Chondrocyte (in vitro differentiated cells): ENCODE measurements around the gene EMILIN2. TPM values are rescaled to one million over a fixed set of nuclear protein-coding genes. Genes with fewer than 3 reads are reported as not detected.

Source experiments
- DNase-seq: peaks from one replicate; pipeline ENCODE4 v3.0.0; 2021; ENCODE audit warnings: mixed read lengths, low spot score
- H3K27ac Mint-ChIP-seq: one replicate; pipeline ENCODE4 v1.8.0; 2021; ENCODE audit warnings: mild to moderate bottlenecking, moderate library complexity, mixed read lengths; ENCODE audit not compliant: unreplicated experiment
- H3K27me3 Mint-ChIP-seq: 2 replicates; pipeline ENCODE4 v1.8.0; 2021; ENCODE audit warnings: low read depth, mixed read lengths
- H3K36me3 Mint-ChIP-seq: 2 replicates; pipeline ENCODE4 v1.8.0; 2021; ENCODE audit warnings: low read depth, mixed read lengths
- H3K4me1 Mint-ChIP-seq: 2 replicates; pipeline ENCODE4 v1.8.0; 2021; ENCODE audit warnings: low read depth, mild to moderate bottlenecking, mixed read lengths
- H3K4me3 Mint-ChIP-seq: one replicate; pipeline ENCODE4 v1.8.0; 2021; ENCODE audit warnings: mild to moderate bottlenecking, moderate library complexity, mixed read lengths; ENCODE audit not compliant: unreplicated experiment
- H3K9me3 Mint-ChIP-seq: 2 replicates; pipeline ENCODE4 v1.8.0; 2021; ENCODE audit warnings: low read depth, mixed read lengths
- total RNA-seq: library from RNA; stranded (reverse); gene quantifications from 3 replicates; pipeline ENCODE4 v1.2.1, GENCODE V29; 2021
- TF ChIP-seq, protein P1 (sequence below): fragments of 200-600 bp; sonication (generic); IDR thresholded peaks from 2 replicates; pipeline ENCODE4 v1.5.0; 2021; ENCODE audit warnings: antibody characterized with exemption, mild to moderate bottlenecking, moderate library complexity

EMILIN2 gene
- total RNA-seq, 1 donor from 2014 or later, result 9.9 TPM

GRCh38 chr18:2902327-2902726 is 55.5 kb downstream of the EMILIN2 start:
- Mint-ChIP-seq H3K4me1 (peaks cover 16% of the 10 kb centered on the region), H3K27ac (no peak overlapping the region), H3K36me3 (peaks cover 1% of the 10 kb centered on the region), H3K4me3 (no peak overlapping the region), H3K9me3 (no peaks in the 10 kb centered on the region), H3K27me3 (no peaks in the 10 kb centered on the region)
- TF ChIP-seq, protein P1, sequence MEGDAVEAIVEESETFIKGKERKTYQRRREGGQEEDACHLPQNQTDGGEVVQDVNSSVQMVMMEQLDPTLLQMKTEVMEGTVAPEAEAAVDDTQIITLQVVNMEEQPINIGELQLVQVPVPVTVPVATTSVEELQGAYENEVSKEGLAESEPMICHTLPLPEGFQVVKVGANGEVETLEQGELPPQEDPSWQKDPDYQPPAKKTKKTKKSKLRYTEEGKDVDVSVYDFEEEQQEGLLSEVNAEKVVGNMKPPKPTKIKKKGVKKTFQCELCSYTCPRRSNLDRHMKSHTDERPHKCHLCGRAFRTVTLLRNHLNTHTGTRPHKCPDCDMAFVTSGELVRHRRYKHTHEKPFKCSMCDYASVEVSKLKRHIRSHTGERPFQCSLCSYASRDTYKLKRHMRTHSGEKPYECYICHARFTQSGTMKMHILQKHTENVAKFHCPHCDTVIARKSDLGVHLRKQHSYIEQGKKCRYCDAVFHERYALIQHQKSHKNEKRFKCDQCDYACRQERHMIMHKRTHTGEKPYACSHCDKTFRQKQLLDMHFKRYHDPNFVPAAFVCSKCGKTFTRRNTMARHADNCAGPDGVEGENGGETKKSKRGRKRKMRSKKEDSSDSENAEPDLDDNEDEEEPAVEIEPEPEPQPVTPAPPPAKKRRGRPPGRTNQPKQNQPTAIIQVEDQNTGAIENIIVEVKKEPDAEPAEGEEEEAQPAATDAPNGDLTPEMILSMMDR, result no peak
- no peak for DNase-seq

GRCh38 chr18:2903006-2903405 is 56.2 kb downstream of the EMILIN2 start:
- Mint-ChIP-seq H3K36me3 (peaks cover 1% of the 10 kb centered on the region), H3K27me3 (peaks cover under 1% of the 10 kb centered on the region), H3K27ac (no peak overlapping the region), H3K4me1 (peaks cover 16% of the 10 kb centered on the region), H3K4me3 (no peak overlapping the region), H3K9me3 (no peaks in the 10 kb centered on the region)
- no peak for DNase-seq
- TF ChIP-seq, protein P1, result no peak

GRCh38 chr18:2905854-2906703 is 59.3 kb downstream of the EMILIN2 start:
- H3K4me1 Mint-ChIP-seq, result peaks cover 7% of the 10 kb centered on the region
- H3K36me3 Mint-ChIP-seq, result peaks cover 1% of the 10 kb centered on the region
- DNase-seq, result no peak
- H3K4me3 Mint-ChIP-seq, result peak overlapping the region; percentile 62
- H3K9me3 Mint-ChIP-seq, result no peaks in the 10 kb centered on the region
- H3K27me3 Mint-ChIP-seq, result peaks cover 2% of the 10 kb centered on the region
- no peak overlapping the region for H3K27ac Mint-ChIP-seq
- TF ChIP-seq, protein P1, result no peak

- TF ChIP-seq, protein P1, result peak; percentile 68
- Mint-ChIP-seq H3K27me3 (peaks cover 2% of the 10 kb centered on the region), H3K9me3 (no peaks in the 10 kb centered on the region), H3K36me3 (peaks cover 1% of the 10 kb centered on the region), H3K27ac (peak overlapping the region; percentile 32), H3K4me1 (peaks cover 7% of the 10 kb centered on the region), H3K4me3 (peak overlapping the region; percentile 65)
- DNase-seq, result no peak
Measured at GRCh38 chr18:2906704-2907549, 60.1 kb downstream of the EMILIN2 start.

GRCh38 chr18:2907550-2908135 is 60.8 kb downstream of the EMILIN2 start:
- TF ChIP-seq, protein P1, result no peak
- peak overlapping the region; percentile 65 for H3K4me3 Mint-ChIP-seq
- H3K4me1 Mint-ChIP-seq, result peaks cover 7% of the 10 kb centered on the region
- no peaks in the 10 kb centered on the region for H3K9me3 Mint-ChIP-seq
- peak overlapping the region; percentile 32 for H3K27ac Mint-ChIP-seq
- peaks cover 2% of the 10 kb centered on the region for H3K27me3 Mint-ChIP-seq
- DNase-seq, result no peak
- peaks cover 1% of the 10 kb centered on the region for H3K36me3 Mint-ChIP-seq
